GM19324 (cell line): ENCODE data around the gene UBE2L3.
"Not testable (repeated sequence)": the region's sequence is repeated elsewhere in the genome, so short reads cannot be mapped to it uniquely, and the experiment has no call there.

Source experiments
- ATAC-seq: cut with Tn5 transposase; IDR thresholded peaks from one replicate; pipeline ENCODE4 v1.9.1; 2021; ENCODE audit warnings: mild to moderate bottlenecking, moderate library complexity; ENCODE audit not compliant: unreplicated experiment, low FRiP score

The UBE2L3 gene

GRCh38 chr22:21641789-21642583 is 74.5 kb downstream of the UBE2L3 start, which contains the start of gene SDF2L1:
SDF2L1 (plus strand) TSS chr22:21642302; CDS start chr22:21642337, 35 bp downstream.
- ATAC-seq, result peak; percentile 88

- ATAC-seq, result no peak
Observed at GRCh38 chr22:21642584-21643448, 75.3 kb downstream of the UBE2L3 start.

- ATAC-seq, result no peak
Observed at GRCh38 chr22:21643533-21644357, 76.2 kb downstream of the UBE2L3 start.

DNA sequence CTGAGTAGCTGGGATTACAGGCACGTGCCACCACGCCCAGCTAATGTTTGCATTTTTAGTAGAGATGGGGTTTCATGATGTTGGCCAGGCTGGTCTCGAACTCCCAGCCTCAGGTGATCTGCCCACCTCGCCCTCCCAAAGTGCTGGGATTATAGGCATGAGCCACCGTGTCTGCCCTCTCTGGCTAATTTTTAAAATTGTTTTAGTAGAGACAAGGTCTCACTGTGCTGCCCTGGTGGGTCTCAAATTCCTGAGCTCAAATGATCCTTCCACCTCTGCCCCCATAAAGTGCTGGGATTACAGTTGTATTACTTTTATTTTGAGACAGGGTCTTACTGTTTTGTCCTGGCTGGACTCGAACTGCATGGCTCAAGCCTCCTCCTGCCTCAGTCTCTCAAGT is 78.0 kb downstream of the UBE2L3 start:
- ATAC-seq, result not testable (repeated sequence)

- ATAC-seq, result no peak
Observed at GRCh38 chr22:21646608-21647590, 79.4 kb downstream of the UBE2L3 start.

GRCh38 chr22:21650280-21650679 is 82.8 kb downstream of the UBE2L3 start:
- no peak for ATAC-seq

- ATAC-seq, result no peak
Observed at GRCh38 chr22:21650823-21651520, 83.5 kb downstream of the UBE2L3 start.

DNA sequence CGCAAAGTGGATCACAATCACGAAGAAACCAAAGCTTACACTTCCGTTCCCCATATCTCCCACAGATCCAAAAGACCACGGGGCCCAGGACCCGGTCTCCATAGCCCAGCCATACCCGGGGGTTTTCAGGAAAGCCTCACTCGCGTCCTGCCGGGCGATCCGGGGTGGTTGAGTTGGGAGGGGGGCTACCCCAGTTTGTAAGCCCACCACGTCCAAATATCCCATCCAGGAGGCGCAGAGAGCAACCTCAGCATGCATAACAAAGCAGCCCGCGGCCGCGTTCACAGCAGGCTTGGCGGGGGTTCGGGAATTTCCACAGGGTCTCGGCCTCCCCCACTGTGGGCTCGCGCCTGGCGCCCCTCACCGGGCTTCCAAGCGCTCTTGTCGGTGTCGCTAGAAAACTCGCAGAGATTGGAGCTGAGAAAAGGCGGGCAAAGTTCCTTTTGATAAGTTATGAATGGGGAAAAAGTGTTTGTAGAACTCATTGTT is 84.1 kb downstream of the UBE2L3 start:
- ATAC-seq, result no peak

DNA sequence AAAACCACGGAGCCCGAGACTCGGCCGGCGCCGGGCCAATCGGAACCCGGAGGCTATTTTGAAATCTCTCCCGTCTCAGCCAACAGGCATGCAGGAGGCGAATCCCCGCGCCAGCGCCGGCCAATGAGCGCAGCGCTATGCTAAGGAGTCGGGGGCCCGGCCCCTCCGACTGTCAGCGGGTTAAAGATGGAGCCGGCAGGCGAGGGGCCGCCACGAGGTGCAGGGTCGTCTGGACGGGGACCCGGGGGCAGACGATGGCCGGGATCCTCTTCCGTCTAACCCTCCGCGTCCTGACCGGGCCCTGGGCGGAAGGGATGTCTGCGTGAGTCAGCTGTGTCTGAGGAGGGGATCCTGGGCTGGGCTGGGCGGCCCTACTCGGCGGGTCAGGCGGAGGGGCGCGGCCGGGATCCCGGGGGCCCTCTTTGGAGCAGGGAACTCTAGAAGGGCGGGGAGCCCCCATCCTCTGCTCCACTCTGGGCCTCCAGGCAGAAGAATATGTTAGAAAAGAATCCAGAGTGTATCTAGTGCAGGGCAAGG is 84.6 kb downstream of the UBE2L3 start:
- peak; percentile 83 for ATAC-seq

DNA sequence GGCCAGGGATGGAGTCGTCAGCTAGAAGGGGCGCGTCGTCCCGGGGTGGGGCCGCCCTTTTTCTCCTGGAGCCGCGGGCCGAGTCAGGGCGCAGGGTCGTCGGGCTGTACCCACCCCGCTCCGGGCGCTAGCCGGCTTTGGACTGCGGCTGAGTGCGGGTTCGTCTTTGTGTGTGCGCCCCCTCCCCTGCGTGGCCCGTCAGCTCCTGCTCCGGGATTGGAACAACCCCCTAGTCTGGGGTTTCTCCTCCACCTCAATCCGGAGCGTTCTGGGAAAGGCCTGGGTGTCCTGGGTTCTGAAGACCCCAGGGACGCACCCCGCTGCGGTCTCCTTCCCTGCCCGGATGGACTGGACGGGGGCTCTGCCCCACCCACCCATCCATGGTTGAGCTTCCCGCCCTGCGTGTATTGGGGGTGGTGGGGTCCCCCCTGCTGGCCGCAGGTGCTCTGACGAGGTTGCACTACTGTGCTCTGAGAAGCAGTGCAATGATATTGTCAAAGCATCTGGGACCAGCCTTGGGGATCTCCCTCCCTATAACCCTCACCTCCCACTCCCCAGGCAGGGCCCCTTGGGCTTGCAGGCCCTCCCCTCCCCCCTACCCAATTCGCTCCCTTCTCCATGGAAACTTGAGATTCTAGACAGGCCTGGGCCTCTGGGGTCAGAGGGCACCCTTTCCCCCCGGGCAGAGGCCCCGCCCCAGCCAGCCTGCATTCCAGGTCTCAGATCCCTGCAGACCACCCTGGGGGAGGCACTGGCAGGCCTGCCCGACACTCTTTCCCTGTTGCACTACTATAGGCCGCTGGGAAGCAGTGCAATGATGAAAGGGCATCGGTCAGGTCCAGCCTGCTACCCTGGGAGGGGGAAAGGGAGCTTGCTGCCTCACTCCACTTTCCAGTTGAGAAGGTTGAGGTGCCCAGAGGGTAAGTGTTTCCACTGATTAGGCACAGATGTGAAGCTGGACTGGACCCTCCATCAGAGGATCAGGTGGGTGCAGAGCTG is 85.3 kb downstream of the UBE2L3 start:
- no peak for ATAC-seq

- ATAC-seq, result no peak
Observed at GRCh38 chr22:21657020-21657359, 89.5 kb downstream of the UBE2L3 start.

- ATAC-seq, result peak; percentile 61
Observed at GRCh38 chr22:21657360-21658032, 90.0 kb downstream of the UBE2L3 start.

DNA sequence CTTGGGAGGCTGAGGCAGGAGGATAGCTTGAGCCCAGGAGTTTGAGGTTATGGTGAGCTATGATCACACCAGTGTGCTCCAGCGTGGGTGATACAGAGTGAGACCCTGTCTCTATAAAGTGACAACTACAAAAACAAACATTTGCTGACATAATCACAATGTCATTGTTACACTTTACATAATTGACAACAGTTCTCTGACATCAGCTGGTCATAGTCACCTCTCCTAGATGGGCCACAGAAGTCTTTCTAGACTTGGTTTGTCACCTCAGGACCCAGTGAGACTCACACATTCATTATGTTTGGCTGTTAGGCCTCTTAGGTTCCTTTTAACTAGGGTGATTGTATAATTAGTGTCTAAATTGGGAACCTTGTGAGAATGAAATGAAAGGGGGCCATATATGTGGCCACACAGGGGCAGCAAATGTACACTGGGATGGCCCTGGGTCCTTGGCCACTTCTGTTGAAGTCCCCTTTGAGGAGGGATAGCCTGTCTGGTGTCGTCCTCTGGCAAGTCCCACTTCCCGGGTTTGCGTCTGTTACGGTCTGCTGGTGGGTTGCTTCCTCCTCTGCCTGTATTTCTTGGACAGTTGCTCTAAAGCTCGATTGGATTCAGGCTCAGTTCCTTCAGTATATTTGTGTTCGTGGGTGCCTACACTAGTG is 92.5 kb downstream of the UBE2L3 start:
- no peak for ATAC-seq

DNA sequence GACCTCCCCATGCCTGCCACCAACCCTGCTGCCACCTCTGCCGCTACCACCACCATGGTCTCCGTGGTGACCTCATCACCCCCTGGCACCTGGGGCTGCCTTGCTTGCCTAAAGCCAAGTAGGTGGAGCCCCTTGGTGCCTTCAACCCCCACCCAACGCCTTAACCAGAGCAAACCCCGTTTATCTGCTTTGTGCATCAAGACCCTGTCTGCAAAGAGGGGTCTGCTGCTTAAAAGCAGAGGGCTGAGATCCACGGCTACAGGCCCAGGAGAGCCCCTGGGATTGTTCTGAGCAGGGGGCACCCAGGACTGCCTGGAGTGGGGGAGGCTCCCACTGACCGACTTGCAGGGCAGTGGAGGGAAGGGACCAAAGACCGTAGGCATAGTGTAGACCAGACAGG is 93.4 kb downstream of the UBE2L3 start:
- ATAC-seq, result no peak

GRCh38 chr22:21661991-21662390 is 94.5 kb downstream of the UBE2L3 start:
- ATAC-seq, result no peak

GRCh38 chr22:21663738-21664137 is 96.2 kb downstream of the UBE2L3 start:
- no peak for ATAC-seq
